HG03060 (cell line): ENCODE data around the gene SYTL3.
"Not testable (repeated sequence)": the region's sequence is repeated elsewhere in the genome, so short reads cannot be mapped to it uniquely, and the experiment has no call there.

ENCODE experiments used
- ATAC-seq: cut with Tn5 transposase; IDR thresholded peaks from one replicate; pipeline ENCODE4 v1.9.1; 2021; ENCODE audit warnings: low read depth, moderate number of reproducible peaks; ENCODE audit not compliant: unreplicated experiment

Gene SYTL3

GRCh38 chr6:158686791-158687381 is 37.0 kb downstream of the SYTL3 start:
- no peak for ATAC-seq

GRCh38 chr6:158687506-158687905 is 37.7 kb downstream of the SYTL3 start:
- no peak for ATAC-seq

- ATAC-seq, result no peak
These were observed 39.0 kb downstream of the SYTL3 start for GRCh38 chr6:158688860-158689259.

- no peak for ATAC-seq
These were observed 45.1 kb downstream of the SYTL3 start for GRCh38 chr6:158694913-158695312.

- no peak for ATAC-seq
These were observed 48.0 kb downstream of the SYTL3 start for GRCh38 chr6:158697811-158698210.

GRCh38 chr6:158698931-158699330 is 49.1 kb downstream of the SYTL3 start:
- ATAC-seq, result no peak

GRCh38 chr6:158701268-158701667 is 51.4 kb downstream of the SYTL3 start:
- ATAC-seq, result not testable (repeated sequence)

- ATAC-seq, result no peak
These were observed 53.4 kb downstream of the SYTL3 start for GRCh38 chr6:158703111-158703836.

- peak; percentile 85 for ATAC-seq
These were observed 54.3 kb downstream of the SYTL3 start for GRCh38 chr6:158703837-158704822.

GRCh38 chr6:158705386-158706126 is 55.7 kb downstream of the SYTL3 start:
- ATAC-seq, result no peak

- no peak for ATAC-seq
These were observed 56.6 kb downstream of the SYTL3 start for GRCh38 chr6:158706369-158706982.

GRCh38 chr6:158707120-158707820 is 57.4 kb downstream of the SYTL3 start:
- ATAC-seq, result no peak

GRCh38 chr6:158707821-158708195 is 58.0 kb downstream of the SYTL3 start:
- ATAC-seq, result no peak

GRCh38 chr6:158708239-158708638 is 58.4 kb downstream of the SYTL3 start:
- ATAC-seq, result no peak

GRCh38 chr6:158709809-158710208 is 60.0 kb downstream of the SYTL3 start:
- no peak for ATAC-seq

- no peak for ATAC-seq
These were observed 61.4 kb downstream of the SYTL3 start for GRCh38 chr6:158711264-158711663.

GRCh38 chr6:158713469-158713868 is 63.6 kb downstream of the SYTL3 start:
- ATAC-seq, result no peak

- no peak for ATAC-seq
These were observed 64.9 kb downstream of the SYTL3 start for GRCh38 chr6:158714706-158715105.
